ENCODE measurements around the gene DHRS11.

Gene DHRS11

GRCh38 chr17:36616061-36617029 is 24.7 kb downstream of the DHRS11 start:
- H3K27me3 Mint-ChIP-seq, result no peaks in the 10 kb centered on the region
- H3K4me1 Mint-ChIP-seq, result no peaks in the 10 kb centered on the region
- H3K36me3 Mint-ChIP-seq (ENCODE audit: low read depth), result no peaks in the 10 kb centered on the region
- H3K4me3 Mint-ChIP-seq, result no peak overlapping the region
- H3K27ac Mint-ChIP-seq, result no peak overlapping the region
- ATAC-seq (no peak), DNase-seq (no peak)
- H3K9me3 Mint-ChIP-seq, result no peaks in the 10 kb centered on the region

- H3K27me3 Mint-ChIP-seq, result no peaks in the 10 kb centered on the region
- no peaks in the 10 kb centered on the region for H3K4me1 Mint-ChIP-seq
- H3K9me3 Mint-ChIP-seq, result no peaks in the 10 kb centered on the region
- ATAC-seq (no peak), DNase-seq (no peak)
- no peak overlapping the region for H3K4me3 Mint-ChIP-seq
- H3K36me3 Mint-ChIP-seq (ENCODE audit: low read depth), result no peaks in the 10 kb centered on the region
- no peak overlapping the region for H3K27ac Mint-ChIP-seq
Measured at GRCh38 chr17:36617773-36618172, 26.1 kb downstream of the DHRS11 start.

GRCh38 chr17:36623281-36623680 is 31.6 kb downstream of the DHRS11 start:
- DNase-seq (no peak), ATAC-seq (no peak)
- no peaks in the 10 kb centered on the region for H3K27me3 Mint-ChIP-seq
- H3K9me3 Mint-ChIP-seq, result no peaks in the 10 kb centered on the region
- H3K4me1 Mint-ChIP-seq, result no peaks in the 10 kb centered on the region
- no peak overlapping the region for H3K4me3 Mint-ChIP-seq
- no peak overlapping the region for H3K27ac Mint-ChIP-seq
- no peaks in the 10 kb centered on the region for H3K36me3 Mint-ChIP-seq (ENCODE audit: low read depth)

GRCh38 chr17:36625188-36625587 is 33.5 kb downstream of the DHRS11 start:
- no peak overlapping the region for H3K4me3 Mint-ChIP-seq
- no peaks in the 10 kb centered on the region for H3K36me3 Mint-ChIP-seq (ENCODE audit: low read depth)
- H3K4me1 Mint-ChIP-seq, result peaks cover 2% of the 10 kb centered on the region
- DNase-seq (no peak), ATAC-seq (no peak)
- H3K27ac Mint-ChIP-seq, result no peak overlapping the region
- peaks cover 3% of the 10 kb centered on the region for H3K27me3 Mint-ChIP-seq
- H3K9me3 Mint-ChIP-seq, result no peaks in the 10 kb centered on the region

- H3K9me3 Mint-ChIP-seq, result no peaks in the 10 kb centered on the region
- no peaks in the 10 kb centered on the region for H3K36me3 Mint-ChIP-seq (ENCODE audit: low read depth)
- no peak for ATAC-seq
- no peak overlapping the region for H3K4me3 Mint-ChIP-seq
- peaks cover 2% of the 10 kb centered on the region for H3K4me1 Mint-ChIP-seq
- H3K27ac Mint-ChIP-seq, result no peak overlapping the region
- no peak for DNase-seq
- peaks cover 3% of the 10 kb centered on the region for H3K27me3 Mint-ChIP-seq
Measured at GRCh38 chr17:36627101-36627500, 35.4 kb downstream of the DHRS11 start.

GRCh38 chr17:36628576-36628975 is 36.9 kb downstream of the DHRS11 start:
- Mint-ChIP-seq H3K4me1 (peaks cover 2% of the 10 kb centered on the region), H3K4me3 (no peak overlapping the region), H3K27me3 (peaks cover 7% of the 10 kb centered on the region), H3K27ac (no peak overlapping the region), H3K36me3 (ENCODE audit: low read depth) (no peaks in the 10 kb centered on the region), H3K9me3 (no peaks in the 10 kb centered on the region)
- DNase-seq (no peak), ATAC-seq (no peak)

- H3K36me3 Mint-ChIP-seq (ENCODE audit: low read depth), result no peaks in the 10 kb centered on the region
- peak; percentile 84 for DNase-seq
- H3K27me3 Mint-ChIP-seq, result peaks cover 7% of the 10 kb centered on the region
- H3K4me1 Mint-ChIP-seq, result peaks cover 2% of the 10 kb centered on the region
- H3K4me3 Mint-ChIP-seq, result no peak overlapping the region
- peak; percentile 77 for ATAC-seq
- no peaks in the 10 kb centered on the region for H3K9me3 Mint-ChIP-seq
- no peak overlapping the region for H3K27ac Mint-ChIP-seq
Measured at GRCh38 chr17:36629252-36629847, 37.7 kb downstream of the DHRS11 start.

GRCh38 chr17:36629970-36630502 is 38.4 kb downstream of the DHRS11 start:
- H3K4me1 Mint-ChIP-seq, result peaks cover 2% of the 10 kb centered on the region
- no peaks in the 10 kb centered on the region for H3K36me3 Mint-ChIP-seq (ENCODE audit: low read depth)
- DNase-seq, result no peak
- no peak for ATAC-seq
- no peak overlapping the region for H3K27ac Mint-ChIP-seq
- H3K9me3 Mint-ChIP-seq, result no peaks in the 10 kb centered on the region
- H3K27me3 Mint-ChIP-seq, result peaks cover 7% of the 10 kb centered on the region
- no peak overlapping the region for H3K4me3 Mint-ChIP-seq

GRCh38 chr17:36631022-36631421 is 39.3 kb downstream of the DHRS11 start:
- Mint-ChIP-seq H3K36me3 (ENCODE audit: low read depth) (no peaks in the 10 kb centered on the region), H3K27ac (no peak overlapping the region), H3K27me3 (peaks cover 7% of the 10 kb centered on the region), H3K4me3 (no peak overlapping the region), H3K9me3 (no peaks in the 10 kb centered on the region), H3K4me1 (peaks cover 2% of the 10 kb centered on the region)
- no peak for ATAC-seq
- DNase-seq, result no peak

GRCh38 chr17:36632916-36633771 is 41.5 kb downstream of the DHRS11 start:
- ATAC-seq (no peak), DNase-seq (no peak)
- Mint-ChIP-seq H3K27me3 (peaks cover 8% of the 10 kb centered on the region), H3K4me1 (peaks cover 2% of the 10 kb centered on the region), H3K4me3 (no peak overlapping the region), H3K27ac (no peak overlapping the region), H3K36me3 (ENCODE audit: low read depth) (no peaks in the 10 kb centered on the region), H3K9me3 (no peaks in the 10 kb centered on the region)

GRCh38 chr17:36640346-36640745 is 48.7 kb downstream of the DHRS11 start:
- Mint-ChIP-seq H3K36me3 (ENCODE audit: low read depth) (no peaks in the 10 kb centered on the region), H3K4me3 (no peak overlapping the region), H3K9me3 (no peaks in the 10 kb centered on the region), H3K27me3 (peaks cover 64% of the 10 kb centered on the region), H3K4me1 (peaks cover 13% of the 10 kb centered on the region), H3K27ac (no peak overlapping the region)
- no peak for DNase-seq
- ATAC-seq, result no peak

GRCh38 chr17:36640836-36641235 is 49.2 kb downstream of the DHRS11 start:
- ATAC-seq (no peak), DNase-seq (no peak)
- no peak overlapping the region for H3K4me3 Mint-ChIP-seq
- peaks cover 13% of the 10 kb centered on the region for H3K4me1 Mint-ChIP-seq
- H3K36me3 Mint-ChIP-seq (ENCODE audit: low read depth), result no peaks in the 10 kb centered on the region
- H3K27me3 Mint-ChIP-seq, result peaks cover 65% of the 10 kb centered on the region
- H3K9me3 Mint-ChIP-seq, result no peaks in the 10 kb centered on the region
- H3K27ac Mint-ChIP-seq, result no peak overlapping the region

GRCh38 chr17:36641331-36641876 is 49.7 kb downstream of the DHRS11 start:
- Mint-ChIP-seq H3K27me3 (peaks cover 71% of the 10 kb centered on the region), H3K36me3 (ENCODE audit: low read depth) (no peaks in the 10 kb centered on the region), H3K4me1 (peaks cover 13% of the 10 kb centered on the region), H3K4me3 (peak overlapping the region; percentile 72), H3K27ac (no peak overlapping the region), H3K9me3 (no peaks in the 10 kb centered on the region)
- DNase-seq (no peak), ATAC-seq (no peak)
